GM23338 (cell line): ENCODE results near the gene CEACAM4. TPM values are rescaled to one million over a fixed set of nuclear protein-coding genes. Genes with fewer than 3 reads are reported as not detected.
"Not testable (repeated sequence)": the region's sequence is repeated elsewhere in the genome, so short reads cannot be mapped to it uniquely, and the experiment has no call there.

ENCODE experiments used
- ATAC-seq: fragments of 200-7000 bp; cut with Tn5 transposase; 3 replicates; pipeline ENCODE4 v1.9.1; 2020
- DNase-seq: peaks from one replicate; pipeline ENCODE4 v3.0.0-alpha.2; 2015; ENCODE audit warnings: low spot score
- H2AFZ ChIP-seq: fragments of 200-600 bp; sonication (generic); 2 replicates; pipeline ENCODE4 v1.8.0; 2016; ENCODE audit warnings: antibody characterized with exemption, mild to moderate bottlenecking, moderate library complexity
- H3F3A ChIP-seq: fragments of 200-600 bp; sonication (generic); replicated peaks from 2 replicates; pipeline ENCODE4 v1.8.0; 2017; ENCODE audit warnings: antibody characterized with exemption, mixed run types, low read depth
- H3K27ac ChIP-seq: fragments of 200-600 bp; sonication (generic); 2 replicates; pipeline ENCODE4 v1.6.1; 2016; ENCODE audit warnings: low read depth
- H3K27me3 ChIP-seq: fragments of 200-600 bp; sonication (generic); 2 replicates; pipeline ENCODE4 v1.8.0; 2016; ENCODE audit warnings: mild to moderate bottlenecking, mixed run types, moderate library complexity; ENCODE audit not compliant: insufficient read depth
- H3K36me3 ChIP-seq: fragments of 200-600 bp; sonication (generic); 2 replicates; pipeline ENCODE4 v1.8.0; 2016; ENCODE audit warnings: mild to moderate bottlenecking; ENCODE audit not compliant: insufficient read depth
- H3K4me1 ChIP-seq: fragments of 200-600 bp; sonication (generic); 2 replicates; pipeline ENCODE4 v1.8.0; 2016; ENCODE audit warnings: mild to moderate bottlenecking, moderate library complexity; ENCODE audit not compliant: insufficient read depth
- H3K4me2 ChIP-seq: fragments of 200-600 bp; sonication (generic); 2 replicates; pipeline ENCODE4 v1.7.1; 2017; ENCODE audit warnings: mixed run types
- H3K4me3 ChIP-seq: fragments of 200-600 bp; sonication (generic); 2 replicates; pipeline ENCODE4 v1.6.1; 2016; ENCODE audit warnings: mixed run types
- H3K79me2 ChIP-seq: fragments of 200-600 bp; sonication (generic); replicated peaks from 2 replicates; pipeline ENCODE4 v1.8.0; 2017; ENCODE audit warnings: mild to moderate bottlenecking; ENCODE audit not compliant: insufficient read depth
- H3K9me2 ChIP-seq: fragments of 200-600 bp; sonication (generic); 2 replicates; pipeline ENCODE4 v1.8.0; 2017; ENCODE audit not compliant: insufficient read depth
- H4K20me1 ChIP-seq: fragments of 200-600 bp; sonication (generic); replicated peaks from 2 replicates; pipeline ENCODE4 v1.8.0; 2017; ENCODE audit warnings: mild to moderate bottlenecking; ENCODE audit not compliant: insufficient read depth
- H3K27ac Mint-ChIP-seq: 2 replicates; pipeline ENCODE4 v1.8.0; 2020; ENCODE audit warnings: inconsistent platforms, mild to moderate bottlenecking, moderate library complexity, mixed read lengths
- H3K27me3 Mint-ChIP-seq: 3 replicates; pipeline ENCODE4 v1.8.0; 2022; ENCODE audit warnings: low read depth, mild to moderate bottlenecking, moderate library complexity, mixed read lengths, inconsistent platforms; ENCODE audit not compliant: insufficient read depth, poor library complexity
- H3K36me3 Mint-ChIP-seq: 3 replicates; pipeline ENCODE4 v1.8.0; 2021; ENCODE audit warnings: low read depth, mild to moderate bottlenecking, inconsistent platforms, moderate library complexity, mixed read lengths
- H3K4me1 Mint-ChIP-seq: 3 replicates; pipeline ENCODE4 v1.8.0; 2020; ENCODE audit warnings: mild to moderate bottlenecking, inconsistent platforms, mixed read lengths
- H3K4me3 Mint-ChIP-seq: 3 replicates; pipeline ENCODE4 v1.8.0; 2021; ENCODE audit warnings: moderate library complexity, mild to moderate bottlenecking, inconsistent platforms, mixed read lengths
- H3K9me3 Mint-ChIP-seq: 3 replicates; pipeline ENCODE4 v1.8.0; 2020; ENCODE audit warnings: moderate library complexity, mild to moderate bottlenecking, inconsistent platforms, mixed read lengths
- POLR2AphosphoS5 ChIP-seq: IDR thresholded peaks from 2 replicates; pipeline ENCODE4 v1.6.1; 2016; ENCODE audit warnings: antibody characterized with exemption, low read depth
- ZNF462 ChIP-seq: fragments of 250-450 bp; sonication (Bioruptor Pico); IDR thresholded peaks from 2 replicates; pipeline ENCODE4 v1.5.0; 2020; ENCODE audit warnings: mild to moderate bottlenecking, moderate library complexity
- polyA plus RNA-seq: library from polyadenylated mRNA; unstranded; fragments of >200 nt; fragmentation: Nextera tagmentation; extraction: Ambion mirVana; gene quantifications from 2 replicates; pipeline ENCODE4 v1.2.1, GENCODE V29; 2016
- total RNA-seq: library from RNA; depleted of rRNA; stranded (reverse); fragments of >200 nt; shearing (Covaris generic); gene quantifications from 2 replicates; pipeline ENCODE4 v1.2.3, GENCODE V29; 2014

CEACAM4 gene
- total and polyA plus RNA-seq, 2 experiments from 2014 or later = not detected

- Histone ChIP-seq H3K79me2 (no peaks in the 10 kb centered on the region), H3K27ac (no peak overlapping the region), H3K4me2 (peak overlapping the region; percentile 62), H3K4me3 (no peak overlapping the region), H3K4me1 (peaks cover 21% of the 10 kb centered on the region), H4K20me1 (no peaks in the 10 kb centered on the region), H3F3A (no peaks in the 10 kb centered on the region), H3K36me3 (no peaks in the 10 kb centered on the region), H3K27me3 (no peaks in the 10 kb centered on the region), H2AFZ (peak overlapping the region; percentile 85), H3K9me2 (peaks cover 14% of the 10 kb centered on the region; the same call in 1 of the 2 replicates)
- ATAC-seq = peak; percentile 51
- H3K4me3 Mint-ChIP-seq = no peak overlapping the region
- DNase-seq = peak; percentile 50
- TF ChIP-seq POLR2AphosphoS5 = no peak
- 0 out of 2 replicates have a peak, but pooled peaks have one; percentile 19 for TF ChIP-seq ZNF462
- peaks cover 7% of the 10 kb centered on the region; the same call in 2 of the 3 replicates for H3K9me3 Mint-ChIP-seq
- H3K4me1 Mint-ChIP-seq = peaks cover 22% of the 10 kb centered on the region
- H3K27ac Mint-ChIP-seq = no peak overlapping the region
- peaks cover 8% of the 10 kb centered on the region for H3K27me3 Mint-ChIP-seq
- peaks cover 3% of the 10 kb centered on the region; the same call in 1 of the 3 replicates for H3K36me3 Mint-ChIP-seq
Measured at GRCh38 chr19:41657157-41657556, 30.3 kb upstream of the CEACAM4 start.

GRCh38 chr19:41656756-41657155 is 29.9 kb upstream of the CEACAM4 start:
- not testable (repeated sequence) for H3K27ac Mint-ChIP-seq

More at GRCh38 chr19:41656756-41657155, 29.9 kb upstream of the CEACAM4 start:
- H3K27ac ChIP-seq, DNase-seq, H3K36me3 Mint-ChIP-seq, H3K4me3 ChIP-seq, H3K27me3 Mint-ChIP-seq, H4K20me1 ChIP-seq, H3K9me3 Mint-ChIP-seq, H3F3A ChIP-seq, H3K79me2 ChIP-seq, H3K4me3 Mint-ChIP-seq, H3K27me3 ChIP-seq, H3K36me3 ChIP-seq: not testable (repeated sequence)
- ATAC-seq = peak; percentile 36
- peaks cover 14% of the 10 kb centered on the region; the same call in 1 of the 2 replicates for H3K9me2 ChIP-seq
- H3K4me1 Mint-ChIP-seq = peaks cover 25% of the 10 kb centered on the region
- H3K4me2 ChIP-seq = peak overlapping the region; percentile 62
- peak overlapping the region; percentile 85 for H2AFZ ChIP-seq
- H3K4me1 ChIP-seq = peaks cover 24% of the 10 kb centered on the region
